GM21367 (cell line): ENCODE results near the gene STRIP2.
"Not testable (repeated sequence)": the region's sequence is repeated elsewhere in the genome, so short reads cannot be mapped to it uniquely, and the experiment has no call there.

Experiments
- ATAC-seq: cut with Tn5 transposase; IDR thresholded peaks from one replicate; pipeline ENCODE4 v1.9.1; 2021; ENCODE audit not compliant: unreplicated experiment

STRIP2 gene, protein sequence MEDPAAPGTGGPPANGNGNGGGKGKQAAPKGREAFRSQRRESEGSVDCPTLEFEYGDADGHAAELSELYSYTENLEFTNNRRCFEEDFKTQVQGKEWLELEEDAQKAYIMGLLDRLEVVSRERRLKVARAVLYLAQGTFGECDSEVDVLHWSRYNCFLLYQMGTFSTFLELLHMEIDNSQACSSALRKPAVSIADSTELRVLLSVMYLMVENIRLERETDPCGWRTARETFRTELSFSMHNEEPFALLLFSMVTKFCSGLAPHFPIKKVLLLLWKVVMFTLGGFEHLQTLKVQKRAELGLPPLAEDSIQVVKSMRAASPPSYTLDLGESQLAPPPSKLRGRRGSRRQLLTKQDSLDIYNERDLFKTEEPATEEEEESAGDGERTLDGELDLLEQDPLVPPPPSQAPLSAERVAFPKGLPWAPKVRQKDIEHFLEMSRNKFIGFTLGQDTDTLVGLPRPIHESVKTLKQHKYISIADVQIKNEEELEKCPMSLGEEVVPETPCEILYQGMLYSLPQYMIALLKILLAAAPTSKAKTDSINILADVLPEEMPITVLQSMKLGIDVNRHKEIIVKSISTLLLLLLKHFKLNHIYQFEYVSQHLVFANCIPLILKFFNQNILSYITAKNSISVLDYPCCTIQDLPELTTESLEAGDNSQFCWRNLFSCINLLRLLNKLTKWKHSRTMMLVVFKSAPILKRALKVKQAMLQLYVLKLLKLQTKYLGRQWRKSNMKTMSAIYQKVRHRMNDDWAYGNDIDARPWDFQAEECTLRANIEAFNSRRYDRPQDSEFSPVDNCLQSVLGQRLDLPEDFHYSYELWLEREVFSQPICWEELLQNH

DNA sequence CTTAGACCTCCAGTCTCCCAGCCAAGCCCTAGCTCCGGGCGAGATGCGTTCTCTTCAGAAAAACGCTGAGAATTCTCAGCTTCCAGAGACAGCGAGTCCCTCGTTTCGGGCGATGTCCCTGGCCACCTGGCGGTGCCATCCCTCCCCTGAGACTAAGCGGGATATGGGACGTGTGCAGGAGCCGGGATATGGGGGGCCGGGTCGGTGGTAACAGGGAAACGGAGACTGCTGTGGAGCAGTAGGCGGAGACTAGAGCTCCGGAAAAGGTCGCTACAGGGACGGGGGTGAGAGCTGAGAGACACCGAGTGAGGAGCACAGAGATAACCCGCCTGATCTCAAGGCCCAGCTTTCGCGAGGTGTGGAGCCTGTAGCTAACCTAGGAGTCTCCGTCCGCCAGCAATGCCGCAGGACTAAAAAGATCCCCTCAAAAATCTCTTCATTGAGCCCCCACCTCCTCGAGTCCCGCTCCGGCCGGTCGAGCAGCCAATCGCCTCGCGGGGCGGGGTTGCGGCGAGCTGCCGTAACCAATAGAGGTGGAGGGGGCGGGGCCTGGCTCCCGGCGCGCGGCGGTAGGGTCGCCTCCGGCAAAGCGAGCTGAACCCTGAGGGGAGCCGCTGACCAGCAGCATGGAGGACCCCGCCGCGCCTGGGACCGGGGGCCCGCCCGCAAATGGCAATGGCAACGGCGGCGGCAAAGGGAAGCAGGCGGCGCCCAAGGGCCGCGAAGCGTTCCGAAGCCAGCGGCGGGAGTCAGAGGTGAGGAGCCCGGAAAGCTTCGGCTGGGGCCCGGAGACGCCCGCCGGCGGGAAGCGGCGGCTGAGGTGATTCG is at the start of gene STRIP2:
STRIP2 (plus strand) TSS at position 586 of the 828 bp plus-strand sequence; CDS start at position 627, 41 bp downstream.
- ATAC-seq, result peak; percentile 92

DNA sequence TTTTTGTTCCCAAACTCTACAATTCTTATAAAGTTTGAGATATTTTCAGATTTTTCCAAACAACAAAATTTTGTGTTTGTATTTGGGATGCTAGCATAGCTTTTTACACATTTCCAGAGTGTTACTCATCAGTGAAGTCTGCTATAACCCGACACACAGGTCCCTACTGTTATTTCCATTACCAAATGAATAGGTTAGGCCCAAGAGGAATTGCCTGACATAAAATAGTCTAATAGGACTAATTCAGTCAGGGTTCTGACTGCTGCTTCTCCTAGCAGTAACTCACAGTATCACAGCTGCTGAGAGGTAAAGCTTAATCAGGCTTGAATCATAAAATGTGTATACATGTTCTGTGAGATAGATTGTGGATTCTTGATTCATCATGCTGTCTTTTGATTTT is 49.1 kb upstream of the STRIP2 start:
- ATAC-seq, result no peak

DNA sequence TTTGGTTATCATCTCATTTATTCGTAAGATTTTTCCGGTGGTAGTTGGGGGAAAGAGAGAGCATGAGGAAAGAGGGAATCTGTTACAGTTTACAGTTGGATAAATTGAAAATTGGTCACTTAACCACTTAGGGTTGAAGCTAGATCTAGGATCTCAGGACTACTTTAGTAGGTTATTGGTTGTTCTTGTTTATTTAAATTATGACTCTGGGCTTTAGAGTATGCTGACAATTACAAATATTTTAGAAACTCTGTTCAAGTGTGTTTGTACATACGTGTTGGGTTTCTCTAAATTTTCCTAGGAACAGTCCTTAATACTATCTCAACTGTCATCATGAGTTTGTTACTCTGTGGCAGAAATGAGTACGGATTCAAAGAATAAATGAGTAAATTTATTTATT is 48.6 kb upstream of the STRIP2 start:
- no peak for ATAC-seq

DNA sequence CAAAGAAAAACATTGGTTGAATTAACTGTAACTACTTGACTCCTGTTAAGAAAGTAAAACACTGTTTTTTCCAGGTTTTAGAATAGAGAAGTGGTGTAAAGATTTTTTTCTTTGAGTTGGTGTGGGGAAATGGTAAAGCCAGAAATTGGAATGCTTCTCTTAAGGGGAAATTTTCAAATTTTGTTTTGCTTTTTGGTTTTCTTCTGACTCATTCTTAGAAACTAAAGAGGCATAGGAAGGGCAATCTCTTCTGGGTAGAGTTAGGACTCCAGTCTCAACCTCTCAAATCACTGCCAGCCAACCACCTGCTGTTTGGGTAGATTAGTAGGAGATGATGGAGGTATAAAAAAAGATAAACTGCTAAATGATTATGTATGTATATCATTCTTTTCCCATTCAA is 47.7 kb upstream of the STRIP2 start:
- ATAC-seq, result no peak

DNA sequence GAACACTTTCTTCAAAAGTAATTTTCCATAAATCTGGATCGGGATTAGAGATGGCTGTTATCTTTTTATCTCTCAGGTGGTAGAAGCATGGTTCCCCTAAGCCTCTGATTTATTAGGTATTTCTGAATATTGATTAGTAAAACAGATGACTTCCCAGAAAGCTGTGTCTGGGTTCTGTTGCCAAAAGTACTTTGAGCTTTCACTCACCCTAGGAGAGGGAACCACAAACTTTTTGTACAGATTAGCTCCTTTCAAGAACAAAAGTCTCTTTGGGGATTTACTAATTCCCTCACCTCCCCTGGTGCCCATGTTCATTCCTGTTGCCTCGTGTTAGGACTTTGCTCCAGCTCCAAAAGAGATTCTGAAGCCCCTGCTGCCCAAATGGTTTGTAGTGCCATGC is 46.7 kb upstream of the STRIP2 start:
- ATAC-seq, result no peak

DNA sequence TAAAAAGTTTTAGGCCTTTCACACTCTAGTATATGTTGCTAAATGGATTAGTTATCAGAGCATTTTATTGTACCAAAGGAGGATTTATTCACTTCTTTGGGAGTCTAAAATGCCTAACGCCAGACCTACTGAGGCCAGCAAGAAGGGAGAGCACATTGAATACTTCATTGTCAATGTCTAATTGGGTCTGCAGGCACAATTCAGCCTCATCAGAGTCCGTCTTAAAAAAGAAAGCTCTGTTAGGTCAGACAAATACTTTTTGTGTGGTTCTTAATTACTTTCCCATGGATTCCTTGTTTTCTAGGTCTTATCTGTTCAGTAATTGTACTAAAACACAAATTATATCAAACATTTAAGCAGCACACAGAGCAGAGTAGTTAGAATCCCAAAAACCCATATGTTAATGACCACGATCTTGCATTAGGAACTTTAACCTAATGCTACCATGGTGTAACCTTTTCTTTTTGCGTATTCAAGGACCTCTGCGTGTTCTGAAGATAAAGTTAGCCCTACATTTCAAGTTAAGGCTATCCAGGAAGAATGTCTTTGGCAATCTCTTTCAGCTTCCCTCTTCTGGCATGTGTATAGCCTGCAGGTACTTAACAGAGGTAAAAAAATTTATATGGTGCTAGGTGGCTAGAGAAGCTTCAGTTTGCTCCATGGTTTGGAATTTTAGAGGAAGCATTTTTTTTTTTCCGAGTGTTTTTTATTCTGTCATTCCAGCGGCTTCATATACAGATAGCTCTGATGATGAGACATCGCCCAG is 45.7 kb upstream of the STRIP2 start:
- ATAC-seq, result no peak

DNA sequence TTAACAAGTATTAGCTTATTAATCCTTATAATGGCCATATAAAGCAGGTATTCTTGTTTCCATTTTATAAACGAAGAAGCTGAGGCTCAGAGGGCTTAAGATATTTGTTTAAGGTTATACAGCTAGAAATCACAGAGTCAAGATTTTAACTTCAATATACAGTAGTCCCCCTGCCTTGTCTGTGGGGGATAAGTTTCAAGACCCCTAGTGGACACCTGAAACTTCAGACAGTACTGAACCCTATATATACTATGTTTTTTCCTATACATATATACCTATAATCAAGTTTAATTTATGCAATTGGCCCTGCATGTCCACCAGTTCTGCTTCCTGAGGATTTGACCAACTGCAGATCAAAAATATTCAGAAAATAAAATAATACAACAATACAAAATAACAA is 44.4 kb upstream of the STRIP2 start:
- ATAC-seq, result no peak

DNA sequence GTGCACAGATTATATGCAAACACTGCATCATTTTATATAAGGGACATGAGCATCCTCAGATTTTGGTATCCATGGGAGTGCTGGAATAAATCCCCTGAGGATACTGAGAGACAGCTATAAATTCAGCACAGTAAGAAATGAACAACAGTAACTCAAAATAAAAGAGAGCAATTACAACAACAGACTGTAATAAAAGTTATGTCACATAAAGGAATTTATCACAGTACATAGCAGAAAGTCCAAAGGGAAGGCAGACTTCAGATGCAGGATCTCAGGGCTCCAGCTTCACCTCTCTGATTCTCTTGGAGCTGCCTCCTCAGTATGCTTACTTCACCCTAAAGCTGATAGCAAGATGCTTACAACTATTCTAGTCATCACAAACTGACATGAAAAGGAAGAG is 43.9 kb upstream of the STRIP2 start:
- no peak for ATAC-seq

DNA sequence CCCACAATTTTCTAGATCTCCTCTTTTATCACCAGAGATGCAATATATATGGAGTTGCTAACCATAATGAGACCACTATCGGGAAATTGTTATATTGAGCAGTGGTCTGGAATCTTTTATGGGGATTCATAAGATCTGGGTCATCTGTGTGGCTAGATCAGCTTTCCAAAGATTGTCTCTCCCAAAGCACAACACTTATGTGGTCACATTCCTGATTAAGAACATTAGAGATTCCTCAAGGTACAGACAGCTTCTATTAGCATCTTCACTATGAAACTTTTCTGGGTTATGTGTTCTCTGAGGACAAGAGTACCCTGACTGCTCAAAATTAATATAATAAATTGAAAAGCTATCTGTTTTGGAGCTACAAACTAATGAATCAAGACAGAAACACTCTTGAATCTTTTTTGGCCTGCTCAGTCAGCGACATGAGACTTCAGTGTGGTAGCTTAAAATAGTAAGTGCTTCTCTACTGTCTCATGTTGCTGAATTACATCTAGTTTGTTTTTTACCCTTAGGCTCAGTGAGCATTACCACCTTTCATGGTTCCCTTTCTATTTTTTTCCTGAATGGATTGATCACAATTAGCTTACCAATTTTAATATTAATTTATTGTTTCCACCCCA is 42.6 kb upstream of the STRIP2 start:
- no peak for ATAC-seq

DNA sequence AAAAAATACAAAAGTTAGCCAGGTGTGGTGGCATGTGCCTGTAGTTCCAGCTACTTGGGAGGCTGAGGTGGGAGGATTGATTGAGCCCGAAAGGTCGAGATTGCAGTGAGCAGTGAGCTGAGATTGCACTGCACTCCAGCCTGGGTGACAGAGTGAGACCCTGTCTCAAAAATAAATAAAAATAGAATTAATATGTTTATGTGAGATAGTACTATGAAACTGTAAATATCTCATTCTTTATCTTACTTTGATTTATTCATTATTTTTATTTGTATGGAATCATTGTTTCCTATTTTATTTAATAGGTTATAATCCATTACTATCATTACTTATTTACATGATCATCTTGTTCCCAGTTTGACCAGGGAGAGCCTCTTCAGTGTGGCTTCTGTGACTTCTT is 41.0 kb upstream of the STRIP2 start:
- no peak for ATAC-seq

DNA sequence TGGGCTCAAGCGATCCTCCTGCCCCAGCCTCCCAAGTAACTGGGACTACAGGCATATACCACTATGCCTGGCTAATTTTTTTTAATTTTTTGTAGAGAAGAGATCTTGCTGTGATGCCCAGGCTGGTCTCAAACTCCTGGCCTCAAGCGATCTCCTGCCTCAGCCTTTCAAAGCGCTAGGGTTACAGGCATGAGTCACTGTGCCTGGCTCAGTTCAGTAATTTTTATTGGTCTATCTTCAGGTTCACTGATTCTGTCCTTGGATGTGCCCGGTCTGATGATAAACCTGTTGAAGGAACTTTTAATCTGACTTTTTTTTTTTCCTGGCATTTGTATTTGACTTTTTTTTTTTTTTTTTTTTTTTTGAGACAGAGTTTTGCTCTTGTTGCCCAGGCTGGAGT is 40.1 kb upstream of the STRIP2 start:
- ATAC-seq, result no peak

DNA sequence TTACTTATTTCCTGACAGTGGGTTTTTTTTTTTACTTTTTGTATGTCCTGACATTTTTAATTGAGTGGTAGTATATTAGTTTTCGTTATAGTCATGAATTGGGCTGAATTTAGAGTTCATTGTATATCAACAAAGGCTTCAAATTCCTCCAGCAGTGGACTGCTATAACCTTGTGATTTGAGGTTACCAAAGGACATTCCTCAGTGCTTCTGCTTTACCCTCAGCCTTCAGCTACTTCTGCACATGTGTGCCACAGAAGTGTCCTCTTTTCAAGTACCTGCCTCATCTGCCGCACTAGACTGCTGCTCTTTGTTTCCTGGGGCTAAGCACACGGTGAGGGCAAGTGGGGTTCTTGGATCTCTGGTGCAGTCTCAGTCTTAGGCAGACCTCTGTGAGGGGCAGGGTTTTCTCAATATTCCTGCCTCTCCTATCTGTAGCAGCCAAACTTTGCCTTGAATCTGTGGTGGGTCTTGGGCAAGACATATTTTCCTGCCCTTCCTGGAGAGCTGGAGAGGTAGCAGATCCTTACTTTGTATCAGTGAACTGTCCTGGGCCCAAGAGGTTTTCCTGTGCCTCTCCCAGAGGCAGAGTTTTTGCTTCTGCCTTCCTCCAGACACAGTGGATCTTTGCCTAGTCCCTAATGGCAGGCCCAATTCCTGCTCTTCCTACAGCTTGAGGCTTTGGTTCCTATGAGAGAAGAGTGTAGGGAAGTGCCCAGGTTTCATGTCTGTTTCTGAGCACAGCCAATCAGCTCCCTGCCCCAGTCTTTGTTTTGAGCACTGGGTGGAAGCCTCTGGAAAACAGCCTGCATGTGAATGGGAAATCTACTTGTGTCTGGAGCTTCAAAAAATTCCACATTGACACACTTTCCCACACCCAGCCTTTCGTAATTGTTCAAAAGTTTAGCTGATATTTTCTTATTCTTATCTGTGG is 39.0 kb upstream of the STRIP2 start:
- ATAC-seq, result no peak

DNA sequence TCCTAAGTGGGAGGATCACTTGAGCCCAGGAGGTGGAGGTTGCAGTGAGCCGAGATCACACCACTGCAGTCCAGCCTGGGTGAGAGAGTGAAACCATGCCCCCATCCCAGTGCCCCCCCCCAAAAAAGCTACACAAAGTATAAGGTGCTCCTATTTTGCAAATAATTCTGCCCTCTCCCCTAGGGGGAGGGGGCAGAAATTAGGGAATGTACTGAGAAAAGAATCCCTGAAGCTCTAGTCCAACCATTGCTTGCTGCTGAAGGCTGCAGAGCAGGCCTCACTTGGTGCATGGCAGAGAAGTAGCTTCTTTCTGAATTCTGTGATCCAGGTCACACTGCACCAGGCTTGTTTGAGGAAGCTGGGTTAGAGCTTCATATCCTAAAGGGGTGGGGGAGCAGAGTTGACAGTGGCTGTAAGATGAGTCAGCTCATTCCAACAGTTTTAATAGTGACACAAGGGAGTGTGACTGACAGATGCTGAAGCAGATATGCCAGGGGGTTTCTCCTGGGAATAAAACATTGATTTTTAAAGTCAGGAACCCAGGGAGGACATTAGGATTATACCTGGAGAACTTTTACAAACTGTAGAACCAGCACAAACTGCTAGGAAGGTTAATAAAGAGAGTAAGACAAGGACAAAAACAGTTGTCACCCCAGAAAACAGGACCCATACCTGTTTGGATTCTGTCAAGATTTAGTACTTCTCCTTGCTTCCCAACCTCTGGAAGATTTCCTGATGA is 32.8 kb upstream of the STRIP2 start:
- ATAC-seq, result no peak

DNA sequence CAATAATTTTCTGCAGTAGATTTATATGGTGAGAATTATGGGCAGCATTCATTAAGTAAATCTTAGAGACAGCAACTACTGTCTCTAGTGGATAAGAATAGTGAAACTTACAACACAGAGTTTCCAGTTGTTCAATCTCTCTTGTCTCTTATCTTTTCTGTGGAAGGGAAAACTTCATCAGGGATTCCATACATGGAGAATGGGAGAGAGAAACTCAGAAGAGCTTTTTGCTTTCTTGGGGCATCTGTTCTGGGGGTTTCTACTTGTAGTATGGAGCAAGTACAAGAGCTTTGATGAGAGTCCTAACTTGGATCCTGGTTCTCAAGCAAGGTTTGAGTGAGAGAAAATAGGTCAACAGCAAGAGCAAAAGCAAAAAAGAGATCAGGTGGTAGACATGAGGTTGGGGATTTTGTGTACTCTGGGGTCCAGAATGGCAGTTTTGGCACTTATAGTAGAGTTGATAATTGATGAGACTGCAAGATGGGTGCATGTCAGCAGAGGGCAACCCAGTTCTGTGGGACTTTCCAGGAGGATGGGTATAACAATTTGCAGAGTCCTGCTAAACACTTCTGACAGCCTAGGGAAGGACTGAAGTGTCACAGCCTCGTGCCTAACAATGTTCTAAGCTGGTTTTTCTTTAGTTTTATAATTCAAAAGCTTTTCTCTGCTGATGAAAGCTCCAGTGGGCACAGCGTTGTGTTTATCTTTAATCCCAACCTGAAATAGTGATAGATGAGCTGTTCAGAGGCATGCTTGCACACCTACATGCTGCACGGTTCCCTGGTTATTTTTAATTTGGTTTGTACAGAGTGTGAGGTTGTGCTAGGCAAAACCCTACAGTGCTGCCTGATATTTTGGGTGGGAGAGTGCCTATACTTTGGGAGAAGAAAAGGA is 32.0 kb upstream of the STRIP2 start:
- ATAC-seq, result no peak

DNA sequence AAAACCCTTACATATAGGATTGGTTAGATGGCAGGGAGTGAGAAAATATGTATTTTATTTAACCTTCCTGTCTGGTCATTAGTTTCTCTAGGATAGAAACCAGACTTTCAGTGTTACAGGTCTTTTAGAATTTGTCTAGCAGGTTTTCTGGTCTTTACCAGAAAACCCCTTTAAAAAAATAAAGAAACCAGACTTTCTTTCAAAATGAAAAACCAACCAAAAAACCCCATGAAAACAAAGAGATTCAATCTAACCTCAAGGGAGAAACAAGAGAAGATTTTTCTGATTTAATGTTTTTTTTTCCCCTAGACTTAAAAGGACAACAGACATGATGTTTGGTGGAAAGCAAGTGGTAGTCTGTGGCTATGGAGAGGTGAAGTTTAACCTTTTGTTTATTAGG is 28.7 kb upstream of the STRIP2 start:
- ATAC-seq, result no peak

DNA sequence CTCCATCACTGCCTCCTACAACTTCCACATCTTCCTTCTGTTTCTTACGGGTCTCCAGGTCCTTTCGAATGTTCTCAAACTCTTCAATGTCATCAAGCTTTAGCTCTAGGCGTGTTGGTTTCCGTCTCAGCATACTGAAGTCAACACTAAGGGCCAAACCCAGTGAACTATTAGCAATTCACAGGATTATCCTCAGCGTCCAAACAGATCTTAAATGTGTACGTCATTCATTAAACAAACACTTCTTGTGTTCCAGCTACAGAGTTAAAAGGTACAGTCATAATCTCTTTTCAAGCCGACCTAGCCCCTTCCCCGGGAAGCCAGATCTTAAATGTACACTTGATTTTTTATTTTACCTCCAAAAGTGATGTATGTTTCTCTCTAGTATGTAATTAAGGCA is 24.0 kb upstream of the STRIP2 start:
- not testable (repeated sequence) for ATAC-seq

DNA sequence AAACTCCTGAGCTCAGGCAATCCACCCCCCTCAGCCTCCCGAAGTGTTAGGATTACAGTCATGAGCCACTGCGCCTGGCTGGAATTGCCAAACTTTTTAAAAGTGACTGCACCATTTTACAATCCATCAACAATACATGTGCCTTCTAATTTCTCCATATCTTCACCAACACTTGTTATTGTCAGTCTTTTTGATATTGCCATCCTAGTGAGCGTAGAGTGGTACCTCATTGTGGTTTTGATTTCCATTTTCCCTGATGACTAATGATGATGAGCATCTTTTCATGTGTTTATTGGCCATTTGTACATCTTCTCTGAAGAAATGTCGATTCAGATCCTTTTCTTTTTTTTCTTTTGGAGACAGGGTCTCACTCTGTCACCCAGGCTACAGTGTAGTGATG is 21.7 kb upstream of the STRIP2 start:
- ATAC-seq, result no peak
